ENCODE measurements around the gene CERKL. TPM values are rescaled to one million over a fixed set of nuclear protein-coding genes. Genes with fewer than 3 reads are reported as not detected.

The CERKL gene
- total and polyA plus RNA-seq, 2 donors from 2014 or later, result 7.8 to 8.0 TPM

GRCh38 chr2:181660181-181660580, 3.3 kb upstream of the CERKL start:
- Histone ChIP-seq H3K27ac (ENCODE audit: low read depth in 2 of 2, low read length in 2 of 2) (no peak overlapping the region), H3K36me3 (ENCODE audit: control insufficient read depth in 2 of 3, insufficient read depth in 3 of 3, low read length in 3 of 3) (no peaks in the 10 kb centered on the region), H3K9ac (ENCODE audit: low read length in 3 of 3) (no peak overlapping the region), H3K4me3 (ENCODE audit: low read length in 3 of 3) (no peak overlapping the region), H3K9me3 (ENCODE audit: control insufficient read depth in 2 of 3, insufficient read depth in 1 of 3, low read length in 3 of 3) (no peaks in the 10 kb centered on the region), H3K27me3 (ENCODE audit: control insufficient read depth, insufficient read depth, low read length) (no peaks in the 10 kb centered on the region), H3K4me1 (ENCODE audit: control insufficient read depth in 2 of 3, insufficient read depth in 2 of 3, low read depth in 1 of 3, low read length in 3 of 3) (peaks cover 0 to 6% (median 5%) of the 10 kb centered on the region in 3 donors)
- FAIRE-seq, result no peak
- DNase-seq, result no peak
- TF ChIP-seq, protein P1, sequence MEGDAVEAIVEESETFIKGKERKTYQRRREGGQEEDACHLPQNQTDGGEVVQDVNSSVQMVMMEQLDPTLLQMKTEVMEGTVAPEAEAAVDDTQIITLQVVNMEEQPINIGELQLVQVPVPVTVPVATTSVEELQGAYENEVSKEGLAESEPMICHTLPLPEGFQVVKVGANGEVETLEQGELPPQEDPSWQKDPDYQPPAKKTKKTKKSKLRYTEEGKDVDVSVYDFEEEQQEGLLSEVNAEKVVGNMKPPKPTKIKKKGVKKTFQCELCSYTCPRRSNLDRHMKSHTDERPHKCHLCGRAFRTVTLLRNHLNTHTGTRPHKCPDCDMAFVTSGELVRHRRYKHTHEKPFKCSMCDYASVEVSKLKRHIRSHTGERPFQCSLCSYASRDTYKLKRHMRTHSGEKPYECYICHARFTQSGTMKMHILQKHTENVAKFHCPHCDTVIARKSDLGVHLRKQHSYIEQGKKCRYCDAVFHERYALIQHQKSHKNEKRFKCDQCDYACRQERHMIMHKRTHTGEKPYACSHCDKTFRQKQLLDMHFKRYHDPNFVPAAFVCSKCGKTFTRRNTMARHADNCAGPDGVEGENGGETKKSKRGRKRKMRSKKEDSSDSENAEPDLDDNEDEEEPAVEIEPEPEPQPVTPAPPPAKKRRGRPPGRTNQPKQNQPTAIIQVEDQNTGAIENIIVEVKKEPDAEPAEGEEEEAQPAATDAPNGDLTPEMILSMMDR (IDR thresholded peaks at IDR 0.05; ENCODE audit: borderline replicate concordance, extremely low read depth, insufficient read depth), result no peak
- intact Hi-C loops (cut with DNase I), result no loop called here

- TF ChIP-seq, protein P1 (IDR thresholded peaks at IDR 0.05; ENCODE audit: borderline replicate concordance, extremely low read depth, insufficient read depth), result no peak
- FAIRE-seq (no peak), DNase-seq (peak in 1 of 5 donors; percentile 4)
- Histone ChIP-seq H3K9me3 (ENCODE audit: control insufficient read depth in 2 of 3, insufficient read depth in 1 of 3, low read length in 3 of 3) (no peaks in the 10 kb centered on the region), H3K4me1 (ENCODE audit: control insufficient read depth in 2 of 3, insufficient read depth in 2 of 3, low read depth in 1 of 3, low read length in 3 of 3) (peaks cover 0 to 6% (median 5%) of the 10 kb centered on the region in 3 donors), H3K4me3 (ENCODE audit: low read length in 3 of 3) (no peak overlapping the region), H3K9ac (ENCODE audit: low read length in 3 of 3) (no peak overlapping the region), H3K36me3 (ENCODE audit: control insufficient read depth in 2 of 3, insufficient read depth in 3 of 3, low read length in 3 of 3) (no peaks in the 10 kb centered on the region), H3K27ac (ENCODE audit: low read depth in 2 of 2, low read length in 2 of 2) (no peak overlapping the region), H3K27me3 (ENCODE audit: control insufficient read depth, insufficient read depth, low read length) (no peaks in the 10 kb centered on the region)
- intact Hi-C loops (cut with DNase I), result no loop called here
These were observed 1.5 kb upstream of the CERKL start for GRCh38 chr2:181658444-181658843.

DNA sequence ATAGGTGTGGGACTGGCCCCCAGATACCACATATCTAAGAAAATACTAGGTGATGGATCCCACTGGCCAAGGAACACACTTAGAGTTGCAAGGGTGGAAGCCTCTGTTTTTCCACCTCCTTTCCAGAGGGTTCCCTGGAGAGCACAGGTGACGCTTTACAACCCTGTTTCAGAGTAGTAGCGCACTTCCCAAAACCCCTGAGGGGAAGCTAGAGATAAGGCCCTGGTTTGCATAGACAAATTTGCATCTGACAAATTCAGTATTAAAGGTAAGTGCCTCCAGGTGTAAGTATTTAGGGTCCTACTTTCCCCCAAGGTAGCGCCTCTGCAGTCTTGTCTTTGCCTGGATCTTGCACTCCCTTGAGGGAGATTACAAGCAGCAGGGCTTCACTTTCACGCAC, 474 bp upstream of the CERKL start:
- Histone ChIP-seq H3K9ac (ENCODE audit: low read length in 3 of 3) (no peak overlapping the region), H3K27me3 (ENCODE audit: control insufficient read depth, insufficient read depth, low read length) (no peaks in the 10 kb centered on the region), H3K4me1 (ENCODE audit: control insufficient read depth in 2 of 3, insufficient read depth in 2 of 3, low read depth in 1 of 3, low read length in 3 of 3) (peaks cover 0 to 6% (median 5%) of the 10 kb centered on the region in 3 donors), H3K27ac (ENCODE audit: low read depth in 2 of 2, low read length in 2 of 2) (peak overlapping the region in 1 of 2 donors; percentile 66), H3K9me3 (ENCODE audit: control insufficient read depth in 2 of 3, insufficient read depth in 1 of 3, low read length in 3 of 3) (no peaks in the 10 kb centered on the region), H3K36me3 (ENCODE audit: control insufficient read depth in 2 of 3, insufficient read depth in 3 of 3, low read length in 3 of 3) (no peaks in the 10 kb centered on the region), H3K4me3 (ENCODE audit: low read length in 3 of 3) (peak overlapping the region in 2 of 3 donors; percentile 62 to 66)
- no peak for FAIRE-seq
- intact Hi-C loops (cut with DNase I), result no loop called here
- peak in 1 of 5 donors; percentile 2 for DNase-seq
- TF ChIP-seq, protein P1 (IDR thresholded peaks at IDR 0.05; ENCODE audit: borderline replicate concordance, extremely low read depth, insufficient read depth), result no peak

DNA sequence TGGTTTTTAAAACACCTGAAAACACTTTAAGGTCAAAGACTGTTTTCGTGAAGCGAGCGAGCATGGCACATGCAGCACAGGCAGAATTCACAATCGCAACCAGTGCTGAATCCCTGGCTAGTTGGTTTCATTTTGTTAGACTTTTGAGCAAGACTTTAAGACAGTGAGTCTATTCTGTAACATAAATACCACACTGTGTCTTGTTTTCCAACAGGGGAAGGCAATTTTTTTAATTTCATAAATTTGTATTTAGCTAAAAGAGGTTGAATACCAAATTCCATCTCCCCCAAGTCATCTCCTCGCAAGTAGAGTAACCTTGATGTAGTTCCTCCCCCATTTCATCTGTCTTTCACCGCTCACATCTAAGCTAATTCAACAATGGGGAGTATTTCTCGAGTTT, 1.4 kb downstream of the CERKL start:
- FAIRE-seq (no peak), DNase-seq (no peak)
- Histone ChIP-seq H3K4me3 (ENCODE audit: low read length in 3 of 3) (peak overlapping the region in 2 of 3 donors; percentile 51 to 62), H3K9me3 (ENCODE audit: control insufficient read depth in 2 of 3, insufficient read depth in 1 of 3, low read length in 3 of 3) (no peaks in the 10 kb centered on the region), H3K36me3 (ENCODE audit: control insufficient read depth in 2 of 3, insufficient read depth in 3 of 3, low read length in 3 of 3) (no peaks in the 10 kb centered on the region), H3K9ac (ENCODE audit: low read length in 3 of 3) (no peak overlapping the region), H3K4me1 (ENCODE audit: control insufficient read depth in 2 of 3, insufficient read depth in 2 of 3, low read depth in 1 of 3, low read length in 3 of 3) (peaks cover 0 to 6% (median 5%) of the 10 kb centered on the region in 3 donors), H3K27me3 (ENCODE audit: control insufficient read depth, insufficient read depth, low read length) (no peaks in the 10 kb centered on the region), H3K27ac (ENCODE audit: low read depth in 2 of 2, low read length in 2 of 2) (peak overlapping the region in 1 of 2 donors; percentile 10)
- TF ChIP-seq, protein P1 (IDR thresholded peaks at IDR 0.05; ENCODE audit: borderline replicate concordance, extremely low read depth, insufficient read depth), result no peak
- intact Hi-C loops (cut with DNase I), result no loop called here

Measured in kidney (tissue), 14 donors.